ENCODE measurements around the gene GINS2.

DNA sequence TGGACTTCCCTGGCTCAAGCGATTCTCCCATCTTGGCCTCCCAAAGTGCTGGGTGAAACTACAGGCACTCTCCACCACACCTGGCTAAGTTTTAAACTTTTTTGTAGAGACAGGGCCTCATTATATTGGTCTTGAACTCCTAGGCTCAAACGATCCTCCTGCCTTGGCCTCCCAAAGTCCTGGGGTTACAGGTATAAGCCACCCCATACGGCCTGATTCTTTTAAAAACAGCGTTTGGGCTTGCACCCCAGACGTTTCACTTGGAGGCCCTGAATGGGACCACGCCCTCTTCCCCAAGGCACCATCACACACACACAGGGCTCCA, 29.4 kb upstream of the GINS2 start:
- TF ChIP-seq, protein P1, sequence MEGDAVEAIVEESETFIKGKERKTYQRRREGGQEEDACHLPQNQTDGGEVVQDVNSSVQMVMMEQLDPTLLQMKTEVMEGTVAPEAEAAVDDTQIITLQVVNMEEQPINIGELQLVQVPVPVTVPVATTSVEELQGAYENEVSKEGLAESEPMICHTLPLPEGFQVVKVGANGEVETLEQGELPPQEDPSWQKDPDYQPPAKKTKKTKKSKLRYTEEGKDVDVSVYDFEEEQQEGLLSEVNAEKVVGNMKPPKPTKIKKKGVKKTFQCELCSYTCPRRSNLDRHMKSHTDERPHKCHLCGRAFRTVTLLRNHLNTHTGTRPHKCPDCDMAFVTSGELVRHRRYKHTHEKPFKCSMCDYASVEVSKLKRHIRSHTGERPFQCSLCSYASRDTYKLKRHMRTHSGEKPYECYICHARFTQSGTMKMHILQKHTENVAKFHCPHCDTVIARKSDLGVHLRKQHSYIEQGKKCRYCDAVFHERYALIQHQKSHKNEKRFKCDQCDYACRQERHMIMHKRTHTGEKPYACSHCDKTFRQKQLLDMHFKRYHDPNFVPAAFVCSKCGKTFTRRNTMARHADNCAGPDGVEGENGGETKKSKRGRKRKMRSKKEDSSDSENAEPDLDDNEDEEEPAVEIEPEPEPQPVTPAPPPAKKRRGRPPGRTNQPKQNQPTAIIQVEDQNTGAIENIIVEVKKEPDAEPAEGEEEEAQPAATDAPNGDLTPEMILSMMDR (conservative IDR thresholded peaks at IDR 0.05; ENCODE audit: low read depth, low read length): no peak
- TF ChIP-seq MXI1 (IDR thresholded peaks at IDR 0.05; ENCODE audit: borderline replicate concordance, low read depth, low read length) (no peak), CEBPB (IDR thresholded peaks at IDR 0.05; ENCODE audit: low read depth, low read length) (no peak), RAD21 (IDR thresholded peaks at IDR 0.05; ENCODE audit: low read length) (no peak), POLR2A (IDR thresholded peaks at IDR 0.05; ENCODE audit: low read depth, low read length) (no peak), RCOR1 (IDR thresholded peaks at IDR 0.05; ENCODE audit: insufficient replicate concordance, low read length) (no peak), MAZ (IDR thresholded peaks at IDR 0.05; ENCODE audit: borderline replicate concordance, low read depth, low read length) (no peak), SMC3 (IDR thresholded peaks at IDR 0.05; ENCODE audit: low read depth, low read length) (no peak)
- TF ChIP-seq, protein P2, sequence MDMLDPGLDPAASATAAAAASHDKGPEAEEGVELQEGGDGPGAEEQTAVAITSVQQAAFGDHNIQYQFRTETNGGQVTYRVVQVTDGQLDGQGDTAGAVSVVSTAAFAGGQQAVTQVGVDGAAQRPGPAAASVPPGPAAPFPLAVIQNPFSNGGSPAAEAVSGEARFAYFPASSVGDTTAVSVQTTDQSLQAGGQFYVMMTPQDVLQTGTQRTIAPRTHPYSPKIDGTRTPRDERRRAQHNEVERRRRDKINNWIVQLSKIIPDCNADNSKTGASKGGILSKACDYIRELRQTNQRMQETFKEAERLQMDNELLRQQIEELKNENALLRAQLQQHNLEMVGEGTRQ (IDR thresholded peaks at IDR 0.05; ENCODE audit: low read depth, low read length): no peak
